ENCODE data around the gene MVB12B. TPM values are rescaled to one million over a fixed set of nuclear protein-coding genes. Genes with fewer than 3 reads are reported as not detected.

MVB12B gene
- total and polyA plus RNA-seq, 2 of the 13 experiments (the other 11 are each of a cell fraction or from before 2014, with no cell fraction given): 12.1 to 30.1 TPM

GRCh38 chr9:126437268-126437666, 110.6 kb downstream of the MVB12B start:
- Histone ChIP-seq H3K27me3 (ENCODE audit: control insufficient read depth in 1 of 2, insufficient read depth in 2 of 2, low read length in 2 of 2) (no peaks in the 10 kb centered on the region), H3K4me1 (ENCODE audit: insufficient read depth, low read length) (no peaks in the 10 kb centered on the region), H3K4me3 (replicated peaks in 1 of 3; ENCODE audit: insufficient read depth in 1 of 3, low read depth in 2 of 3, low read length in 3 of 3) (no peak overlapping the region), H3K36me3 (replicated peaks in 1 of 2; ENCODE audit: control insufficient read depth in 1 of 2, insufficient read depth in 2 of 2, low read length in 2 of 2) (peaks cover 16 to 17% of the 10 kb centered on the region in 2 experiments; a peak in 4 of 5 replicates), H4K20me1 (ENCODE audit: insufficient read depth, low read length) (no peaks in the 10 kb centered on the region), H2AFZ (ENCODE audit: low read length) (no peak overlapping the region), H3K27ac (ENCODE audit: extremely low read length, insufficient read depth, low read length) (no peak overlapping the region), H3K9ac (ENCODE audit: insufficient read depth, low read depth, low read length) (no peak overlapping the region), H3K9me3 (ENCODE audit: low read length) (no peaks in the 10 kb centered on the region), H3K4me2 (ENCODE audit: low read depth, low read length) (no peak overlapping the region), H3K79me2 (ENCODE audit: insufficient read depth, low read length) (no peaks in the 10 kb centered on the region)
- FAIRE-seq (no peak), ATAC-seq (no peak), DNase-seq (ENCODE audit: low spot score) (no peak)
- TF ChIP-seq SIN3A (IDR thresholded peaks at IDR 0.05; ENCODE audit: borderline replicate concordance, low read depth, low read length): no peak
- in situ Hi-C loops (cut with HindIII; ENCODE audit: extremely low pct_ligation_motif_present, low pct_unique_long_range_greater_than_20kb) (no loop called here), intact Hi-C loops (cut with micrococcal nuclease; ENCODE audit: unreplicated experiment) (no loop called here)
- ChIA-PET CTCF (ENCODE audit: low intra/inter-chr PET ratio, low total read pairs) (no interaction called here), POLR2A (no interaction called here)
- BruUV-seq (replicated peaks): no TSS peak
- WGBS (ENCODE audit: low lambda C conversion rate): 97% methylated on average over 6 of the region's 6 CpGs

- Histone ChIP-seq H3K79me2 (ENCODE audit: insufficient read depth, low read length) (no peaks in the 10 kb centered on the region), H3K27me3 (ENCODE audit: control insufficient read depth in 1 of 2, insufficient read depth in 2 of 2, low read length in 2 of 2) (no peaks in the 10 kb centered on the region), H3K9me3 (ENCODE audit: low read length) (no peaks in the 10 kb centered on the region), H4K20me1 (ENCODE audit: insufficient read depth, low read length) (no peaks in the 10 kb centered on the region), H3K9ac (ENCODE audit: insufficient read depth, low read depth, low read length) (no peak overlapping the region), H2AFZ (ENCODE audit: low read length) (no peak overlapping the region), H3K4me3 (replicated peaks in 1 of 3; ENCODE audit: insufficient read depth in 1 of 3, low read depth in 2 of 3, low read length in 3 of 3) (no peak overlapping the region), H3K36me3 (replicated peaks in 1 of 2; ENCODE audit: control insufficient read depth in 1 of 2, insufficient read depth in 2 of 2, low read length in 2 of 2) (peaks cover 13 to 16% of the 10 kb centered on the region in 2 experiments; a peak in 4 of 5 replicates), H3K4me2 (ENCODE audit: low read depth, low read length) (no peak overlapping the region), H3K27ac (ENCODE audit: extremely low read length, insufficient read depth, low read length) (no peak overlapping the region), H3K4me1 (ENCODE audit: insufficient read depth, low read length) (no peaks in the 10 kb centered on the region)
- FAIRE-seq (no peak), ATAC-seq (no peak), DNase-seq (ENCODE audit: low spot score) (no peak)
- 94% methylated on average over 2 of the region's 2 CpGs for WGBS (ENCODE audit: low lambda C conversion rate)
- in situ Hi-C loops (cut with HindIII; ENCODE audit: extremely low pct_ligation_motif_present, low pct_unique_long_range_greater_than_20kb): no loop called here
- BruUV-seq (replicated peaks): no TSS peak
- ChIA-PET POLR2A (no interaction called here), CTCF (ENCODE audit: low intra/inter-chr PET ratio, low total read pairs) (no interaction called here)
- intact Hi-C loops (cut with micrococcal nuclease; ENCODE audit: unreplicated experiment): no loop called here
- TF ChIP-seq MYPOP (CRISPR knock-in tag; IDR thresholded peaks at IDR 0.05) (no peak), HMGXB3 (CRISPR knock-in tag; IDR thresholded peaks at IDR 0.05; ENCODE audit: borderline replicate concordance) (no peak), CBFB (CRISPR knock-in tag; IDR thresholded peaks at IDR 0.05) (no peak), ZNF644 (CRISPR knock-in tag; IDR thresholded peaks at IDR 0.05; ENCODE audit: low read depth) (no peak), HINFP (CRISPR knock-in tag; IDR thresholded peaks at IDR 0.05; ENCODE audit: low read depth) (no peak), PRPF4 (IDR thresholded peaks at IDR 0.05; ENCODE audit: low read depth, low read length, poor library complexity, severe bottlenecking) (no peak)
Observed at GRCh38 chr9:126437701-126438100, 111.1 kb downstream of the MVB12B start.
